CD14-positive monocyte (primary cell): ENCODE results near the gene MYCBP. TPM values are rescaled to one million over a fixed set of nuclear protein-coding genes. Genes with fewer than 3 reads are reported as not detected.

Source experiments
- DNase-seq, 3 donors: peaks; one replicate each; pipeline ENCODE4 v3.0.0-alpha.2; 2011 to 2022
- H2AFZ ChIP-seq: 2 replicates; pipeline ENCODE4 v1.6.0; 2012; ENCODE audit warnings: mild to moderate bottlenecking, low read depth, low read length, inconsistent platforms; ENCODE audit not compliant: insufficient read depth, poor library complexity, severe bottlenecking
- H3K27ac ChIP-seq, 2 donors: 1 replicate in 1 of 2; 2 replicates in 1 of 2; pipeline ENCODE4 v1.5.1; 2012 to 2013; ENCODE audit warnings: low read length in 2 of 2, control low read depth in 1 of 2, inconsistent platforms in 1 of 2, low read depth in 1 of 2, mild to moderate bottlenecking in 1 of 2
- H3K27me3 ChIP-seq, 2 donors: one replicate each; pipeline versions ENCODE4 v1.6.0 to v1.6.1; 2011 to 2013; ENCODE audit warnings: low read length in 2 of 2; ENCODE audit not compliant: control insufficient read depth in 2 of 2, insufficient read depth in 2 of 2
- H3K36me3 ChIP-seq, 2 donors: replicated peaks in 1 of 2; 1 replicate in 1 of 2; 2 replicates in 1 of 2; pipeline versions ENCODE4 v1.5.1 to v1.6.1; 2012 to 2013; ENCODE audit warnings: low read length in 2 of 2, control low read depth in 1 of 2, inconsistent platforms in 1 of 2, mild to moderate bottlenecking in 1 of 2; ENCODE audit not compliant: insufficient read depth in 2 of 2, control insufficient read depth in 1 of 2
- H3K4me1 ChIP-seq, 2 donors: 1 replicate in 1 of 2; 2 replicates in 1 of 2; pipeline versions ENCODE4 v1.5.1 to v1.6.1; 2012 to 2013; ENCODE audit warnings: low read length in 2 of 2, control low read depth in 1 of 2, inconsistent platforms in 1 of 2, mild to moderate bottlenecking in 1 of 2, moderate library complexity in 1 of 2; ENCODE audit not compliant: insufficient read depth in 2 of 2, control insufficient read depth in 1 of 2
- H3K4me2 ChIP-seq: replicated peaks from 2 replicates; pipeline ENCODE3; 2012; ENCODE audit warnings: low read length, moderate library complexity, mild to moderate bottlenecking; ENCODE audit not compliant: poor library complexity, severe bottlenecking; ENCODE audit errors: extremely low read depth
- H3K4me3 ChIP-seq, 3 experiments: fragments of 200-600 bp in 1 of 3; sonication (generic) in 1 of 3; replicated peaks in 1 of 3; 1 replicate in 2 of 3; 2 replicates in 1 of 3; pipeline ENCODE4 v1.5.1; 2011 to 2013; ENCODE audit warnings: low read length in 3 of 3, mild to moderate bottlenecking in 3 of 3, control low read depth in 2 of 3, low read depth in 2 of 3, inconsistent platforms in 1 of 3, moderate library complexity in 1 of 3
- H3K79me2 ChIP-seq: 2 replicates; pipeline ENCODE4 v1.6.0; 2012; ENCODE audit warnings: mild to moderate bottlenecking, control low read depth, inconsistent platforms, low read length, moderate library complexity; ENCODE audit not compliant: insufficient read depth
- H3K9ac ChIP-seq: 2 replicates; pipeline ENCODE4 v1.6.0; 2017; ENCODE audit warnings: low read length, mild to moderate bottlenecking; ENCODE audit not compliant: insufficient read depth, poor library complexity, severe bottlenecking
- H3K9me3 ChIP-seq, 2 donors: replicated peaks in 1 of 2; 1 replicate in 1 of 2; 2 replicates in 1 of 2; pipeline versions ENCODE4 v1.5.1 to v1.6.1; 2012 to 2013; ENCODE audit warnings: low read length in 2 of 2, control low read depth in 1 of 2; ENCODE audit not compliant: control insufficient read depth in 1 of 2, insufficient read depth in 1 of 2
- H4K20me1 ChIP-seq: 2 replicates; pipeline ENCODE4 v1.6.0; 2012; ENCODE audit warnings: mild to moderate bottlenecking, low read length, control low read depth, moderate library complexity; ENCODE audit not compliant: insufficient read depth
- H3K27ac Mint-ChIP-seq, 7 donors: one replicate each; pipeline ENCODE4 v1.8.0; 2020; ENCODE audit warnings: mild to moderate bottlenecking in 7 of 7, mixed read lengths in 7 of 7, moderate library complexity in 6 of 7, inconsistent platforms in 2 of 7
- H3K27me3 Mint-ChIP-seq, 3 donors: one replicate each; pipeline ENCODE4 v1.8.0; 2021 to 2022; ENCODE audit warnings: low read depth in 3 of 3, mild to moderate bottlenecking in 3 of 3, mixed read lengths in 3 of 3, moderate library complexity in 3 of 3, inconsistent platforms in 1 of 3
- H3K36me3 Mint-ChIP-seq, 2 donors: one replicate each; pipeline ENCODE4 v1.8.0; 2020; ENCODE audit warnings: mixed read lengths in 2 of 2, inconsistent platforms in 1 of 2, mild to moderate bottlenecking in 1 of 2
- H3K4me1 Mint-ChIP-seq: one replicate; pipeline ENCODE4 v1.8.0; 2020; ENCODE audit warnings: mild to moderate bottlenecking, mixed read lengths
- H3K4me3 Mint-ChIP-seq, 2 donors: one replicate each; pipeline ENCODE4 v1.8.0; 2020; ENCODE audit warnings: mild to moderate bottlenecking in 2 of 2, mixed read lengths in 2 of 2, moderate library complexity in 1 of 2
- H3K9me3 Mint-ChIP-seq, 7 donors: one replicate each; pipeline ENCODE4 v1.8.0; 2020 to 2022; ENCODE audit warnings: mixed read lengths in 7 of 7, mild to moderate bottlenecking in 6 of 7, moderate library complexity in 6 of 7, inconsistent platforms in 2 of 7
- CTCF ChIP-seq: fragments of 200-600 bp; IDR thresholded peaks from one replicate; pipeline ENCODE4 v1.8.0; 2022; ENCODE audit warnings: antibody characterized with exemption, mild to moderate bottlenecking
- WGBS: methylation state at CpG from one replicate; pipeline ENCODE4 v1.1.5; 2013; ENCODE audit warnings: missing lambda C conversion rate; ENCODE audit not compliant: insufficient coverage; 5-methylcytosine and 5-hydroxymethylcytosine counted together
- intact Hi-C, 2 donors: fragments of 100-400 bp; cut with micrococcal nuclease; formaldehyde crosslinking; loops; one replicate each; pipeline versions ENCODE4 v1.15.0 to v1.15.1; 2023
- polyA plus RNA-seq, 3 donors: library from polyadenylated mRNA; depleted of rRNA in 1 of 3; unstranded in 2 of 3; stranded (reverse) in 1 of 3; fragments of 300-500 nt in 2 of 3; fragments of >200 nt in 1 of 3; fragmentation: Illumina TruSeq in 2 of 3; gene quantifications; 1 replicate in 2 of 3; 2 replicates in 1 of 3; pipeline ENCODE4 v1.2.3, GENCODE V29; 2012 to 2021

MYCBP gene
- polyA plus RNA-seq, 3 donors = 9.3 to 92.3 (median 77.2) TPM

GRCh38 chr1:38867208-38867607 lies 5.9 kb downstream of the MYCBP start:
- Histone ChIP-seq H3K36me3 (peaks cover 19 to 50% of the 10 kb centered on the region in 2 donors), H3K27me3 (no peaks in the 10 kb centered on the region), H3K4me1 (peaks cover 14 to 21% of the 10 kb centered on the region in 2 donors), H2AFZ (no peak overlapping the region), H3K9me3 (no peaks in the 10 kb centered on the region), H3K9ac (no peak overlapping the region), H3K79me2 (peaks cover 84% of the 10 kb centered on the region), H3K27ac (no peak overlapping the region), H3K4me2 (no peak overlapping the region), H4K20me1 (peaks cover 29% of the 10 kb centered on the region), H3K4me3 (no peak overlapping the region)
- H3K4me3 Mint-ChIP-seq = no peak overlapping the region
- H3K36me3 Mint-ChIP-seq = peaks cover 36 to 48% of the 10 kb centered on the region in 2 donors
- peaks cover 0 to 1% (median 0%) of the 10 kb centered on the region in 3 donors for H3K27me3 Mint-ChIP-seq
- intact Hi-C loops = no loop called here
- no peaks in the 10 kb centered on the region for H3K9me3 Mint-ChIP-seq
- H3K27ac Mint-ChIP-seq = peak overlapping the region in 1 of 7 donors; percentile 3
- peaks cover 24% of the 10 kb centered on the region for H3K4me1 Mint-ChIP-seq
- no CpG with 5 or more reads among the region's 8 CpGs for WGBS
- no peak for TF ChIP-seq CTCF
- DNase-seq = no peak

GRCh38 chr1:38865112-38865715 lies 7.9 kb downstream of the MYCBP start:
- Mint-ChIP-seq H3K9me3 (no peaks in the 10 kb centered on the region), H3K4me3 (no peak overlapping the region), H3K27me3 (peaks cover 0 to 1% (median 0%) of the 10 kb centered on the region in 3 donors), H3K36me3 (peaks cover 38 to 43% of the 10 kb centered on the region in 2 donors), H3K27ac (no peak overlapping the region), H3K4me1 (peaks cover 27% of the 10 kb centered on the region)
- TF ChIP-seq CTCF = no peak
- Histone ChIP-seq H3K4me3 (no peak overlapping the region), H3K9ac (no peak overlapping the region), H3K79me2 (peaks cover 79% of the 10 kb centered on the region), H2AFZ (no peak overlapping the region), H4K20me1 (peaks cover 19% of the 10 kb centered on the region), H3K27me3 (no peaks in the 10 kb centered on the region), H3K36me3 (peaks cover 19 to 54% of the 10 kb centered on the region in 2 donors), H3K4me2 (no peak overlapping the region), H3K27ac (peak overlapping the region in 1 of 2 donors; percentile 26), H3K9me3 (no peaks in the 10 kb centered on the region), H3K4me1 (peaks cover 13 to 17% of the 10 kb centered on the region in 2 donors)
- 100% methylated on average over 2 of the region's 4 CpGs for WGBS
- DNase-seq = no peak
- intact Hi-C loops = no loop called here
